Naive B cell (primary cell): ENCODE results near the gene ENDOU. TPM values are rescaled to one million over a fixed set of nuclear protein-coding genes. Genes with fewer than 3 reads are reported as not detected.

Source experiments
- ATAC-seq, 2 donors: fragments of 150-1000 bp; cut with Tn5 transposase; 2 replicates each; pipeline ENCODE4 v1.10.0; 2021; ENCODE audit warnings: low read depth in 2 of 2, mild to moderate bottlenecking in 2 of 2, moderate library complexity in 2 of 2
- DNase-seq: peaks from one replicate; pipeline ENCODE4 v3.0.0; 2022
- H3K27ac Mint-ChIP-seq, 6 donors: one replicate each; pipeline ENCODE4 v1.8.0; 2020 to 2022; ENCODE audit warnings: mild to moderate bottlenecking in 6 of 6, mixed read lengths in 6 of 6, moderate library complexity in 5 of 6, inconsistent platforms in 2 of 6
- H3K27me3 Mint-ChIP-seq, 3 donors: one replicate each; pipeline ENCODE4 v1.8.0; 2021 to 2022; ENCODE audit warnings: mixed read lengths in 3 of 3, mild to moderate bottlenecking in 1 of 3
- H3K36me3 Mint-ChIP-seq, 2 donors: one replicate each; pipeline ENCODE4 v1.8.0; 2020 to 2022; ENCODE audit warnings: mixed read lengths in 2 of 2, inconsistent platforms in 1 of 2, mild to moderate bottlenecking in 1 of 2
- H3K4me1 Mint-ChIP-seq, 3 donors: one replicate each; pipeline ENCODE4 v1.8.0; 2020 to 2022; ENCODE audit warnings: mixed read lengths in 3 of 3, inconsistent platforms in 1 of 3, mild to moderate bottlenecking in 1 of 3, moderate library complexity in 1 of 3
- H3K4me3 Mint-ChIP-seq, 8 donors: one replicate each; pipeline ENCODE4 v1.8.0; 2020 to 2022; ENCODE audit warnings: mild to moderate bottlenecking in 8 of 8, mixed read lengths in 8 of 8, moderate library complexity in 8 of 8, inconsistent platforms in 2 of 8
- H3K9me3 Mint-ChIP-seq, 7 donors: one replicate each; pipeline ENCODE4 v1.8.0; 2020 to 2022; ENCODE audit warnings: mixed read lengths in 7 of 7, mild to moderate bottlenecking in 5 of 7, inconsistent platforms in 2 of 7, moderate library complexity in 1 of 7
- polyA plus RNA-seq, 6 donors: library from polyadenylated mRNA; unstranded; fragments of 300-500 nt; fragmentation: Illumina TruSeq; gene quantifications; one replicate each; pipeline ENCODE4 v1.2.3, GENCODE V29; 2021; ENCODE audit warnings: low read depth in 6 of 6

The ENDOU gene
- polyA plus RNA-seq, 6 donors from 2014 or later: 0.21 TPM; not detected in 5

GRCh38 chr12:47736216-47736615 lies 10.9 kb upstream of the ENDOU start:
- Mint-ChIP-seq H3K9me3 (no peaks in the 10 kb centered on the region), H3K36me3 (no peaks in the 10 kb centered on the region), H3K4me3 (no peak overlapping the region), H3K4me1 (peaks cover 20 to 31% (median 24%) of the 10 kb centered on the region in 3 donors), H3K27ac (no peak overlapping the region), H3K27me3 (no peaks in the 10 kb centered on the region)
- ATAC-seq: no peak
- no peak for DNase-seq

GRCh38 chr12:47735649-47736048 lies 10.4 kb upstream of the ENDOU start:
- Mint-ChIP-seq H3K27ac (no peak overlapping the region), H3K4me3 (no peak overlapping the region), H3K4me1 (peaks cover 14 to 25% (median 19%) of the 10 kb centered on the region in 3 donors), H3K27me3 (no peaks in the 10 kb centered on the region), H3K9me3 (no peaks in the 10 kb centered on the region), H3K36me3 (no peaks in the 10 kb centered on the region)
- no peak for DNase-seq
- no peak for ATAC-seq

- no peaks in the 10 kb centered on the region for H3K27me3 Mint-ChIP-seq
- DNase-seq (no peak), ATAC-seq (no peak)
- H3K36me3 Mint-ChIP-seq: no peaks in the 10 kb centered on the region
- H3K4me1 Mint-ChIP-seq: peaks cover 7 to 18% (median 12%) of the 10 kb centered on the region in 3 donors
- peak overlapping the region in 1 of 6 donors; percentile 59 for H3K27ac Mint-ChIP-seq
- H3K4me3 Mint-ChIP-seq: no peak overlapping the region
- no peaks in the 10 kb centered on the region for H3K9me3 Mint-ChIP-seq
These were observed 9.6 kb upstream of the ENDOU start for GRCh38 chr12:47734725-47735480.

DNA sequence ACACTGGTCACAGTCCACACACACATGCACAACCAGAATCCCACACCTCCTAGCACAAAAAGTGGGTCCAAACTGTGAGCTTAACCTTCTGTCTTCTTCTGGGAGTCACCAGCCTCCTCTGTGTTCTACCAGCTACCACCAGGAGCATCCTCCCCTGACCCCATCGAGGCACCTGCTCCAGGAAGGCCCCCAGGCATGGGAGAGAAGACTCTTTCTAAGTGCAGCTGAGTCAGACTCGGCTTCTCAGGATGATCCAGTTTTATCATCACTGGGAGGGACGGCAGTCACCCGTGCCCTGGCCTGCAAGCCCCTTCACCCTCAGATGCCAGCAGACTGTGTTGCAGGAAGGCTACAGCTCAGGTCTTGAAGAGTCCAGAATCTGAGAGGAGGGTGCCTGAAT lies 7.9 kb upstream of the ENDOU start:
- ATAC-seq (no peak), DNase-seq (no peak)
- Mint-ChIP-seq H3K4me1 (peaks cover 0 to 3% (median under 1%) of the 10 kb centered on the region in 3 donors), H3K36me3 (no peaks in the 10 kb centered on the region), H3K9me3 (no peaks in the 10 kb centered on the region), H3K4me3 (no peak overlapping the region), H3K27me3 (no peaks in the 10 kb centered on the region), H3K27ac (no peak overlapping the region)

DNA sequence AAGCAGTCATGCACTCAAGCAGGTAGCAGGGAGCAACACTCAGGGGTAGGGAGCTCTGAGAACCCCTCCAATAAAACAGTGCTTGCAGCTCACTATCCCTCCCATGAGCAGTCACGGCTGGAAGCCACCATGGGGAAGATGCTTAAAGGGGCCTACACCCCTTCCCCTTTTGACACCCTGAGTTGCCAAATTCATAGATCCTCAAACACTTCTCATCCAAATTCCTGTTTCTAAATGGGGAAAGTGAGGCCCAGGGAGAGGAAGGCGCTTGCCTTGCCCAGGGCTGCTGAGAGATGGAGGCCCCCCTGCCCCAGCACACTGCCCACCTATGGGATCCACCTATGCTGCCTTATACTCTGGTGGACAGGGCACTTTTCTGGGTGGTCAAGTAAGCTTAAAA lies 7.2 kb upstream of the ENDOU start:
- H3K27ac Mint-ChIP-seq: no peak overlapping the region

DNA sequence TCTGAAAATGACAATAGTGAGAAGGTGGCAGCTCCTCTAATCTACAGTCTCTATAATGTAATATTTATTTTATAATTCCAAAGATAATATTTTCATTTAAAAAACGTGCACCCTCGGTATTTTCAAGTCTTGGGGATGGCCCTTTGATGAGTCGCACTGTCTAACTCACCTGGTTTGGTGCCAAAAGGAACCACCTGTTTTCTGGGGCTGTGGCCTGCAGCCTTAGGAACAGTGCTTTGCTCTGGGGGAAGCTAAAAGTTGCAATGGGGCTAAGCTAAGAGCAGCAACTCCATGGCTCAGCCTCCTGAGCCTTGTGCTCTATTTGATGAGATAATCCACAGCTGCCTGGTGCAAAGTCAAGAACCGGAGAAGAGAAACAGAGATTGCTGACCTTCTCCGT lies 6.4 kb upstream of the ENDOU start:
- Mint-ChIP-seq H3K36me3 (no peaks in the 10 kb centered on the region), H3K9me3 (no peaks in the 10 kb centered on the region), H3K27me3 (no peaks in the 10 kb centered on the region), H3K27ac (no peak overlapping the region), H3K4me3 (no peak overlapping the region), H3K4me1 (peaks cover 0 to 5% (median 3%) of the 10 kb centered on the region in 3 donors)
- ATAC-seq (no peak), DNase-seq (no peak)

More for the DNA sequence above, 7.2 kb upstream of the ENDOU start:
- Mint-ChIP-seq H3K4me1 (peaks cover 0 to 3% (median 0%) of the 10 kb centered on the region in 3 donors), H3K27me3 (no peaks in the 10 kb centered on the region), H3K4me3 (no peak overlapping the region), H3K9me3 (no peaks in the 10 kb centered on the region), H3K36me3 (no peaks in the 10 kb centered on the region)
- no peak for DNase-seq
- ATAC-seq: no peak

DNA sequence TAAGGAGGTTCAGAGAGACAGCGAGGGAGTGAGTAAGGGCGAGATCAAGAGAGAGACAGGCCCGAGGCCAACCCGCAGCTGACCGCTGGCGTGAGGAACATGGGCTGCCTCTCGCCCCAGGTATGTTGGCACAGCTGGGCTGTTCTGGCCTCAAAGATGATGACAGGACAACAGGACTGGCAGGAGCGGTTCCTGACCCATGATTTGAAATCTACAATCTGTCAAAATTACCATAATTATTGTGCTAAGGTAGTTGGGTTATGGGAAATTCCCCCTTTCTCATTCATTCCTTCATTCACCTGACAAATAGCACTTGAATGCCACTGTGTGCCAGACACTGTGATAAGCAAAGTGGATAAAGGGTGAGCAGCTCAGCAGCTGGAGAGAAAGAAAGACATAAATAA lies 5.1 kb upstream of the ENDOU start:
- no peaks in the 10 kb centered on the region for H3K27me3 Mint-ChIP-seq
- no peaks in the 10 kb centered on the region for H3K9me3 Mint-ChIP-seq
- no peaks in the 10 kb centered on the region for H3K36me3 Mint-ChIP-seq
- H3K27ac Mint-ChIP-seq: no peak overlapping the region
- no peak overlapping the region for H3K4me3 Mint-ChIP-seq
- no peak for ATAC-seq
- H3K4me1 Mint-ChIP-seq: peaks cover 4 to 16% (median 8%) of the 10 kb centered on the region in 3 donors
- no peak for DNase-seq

DNA sequence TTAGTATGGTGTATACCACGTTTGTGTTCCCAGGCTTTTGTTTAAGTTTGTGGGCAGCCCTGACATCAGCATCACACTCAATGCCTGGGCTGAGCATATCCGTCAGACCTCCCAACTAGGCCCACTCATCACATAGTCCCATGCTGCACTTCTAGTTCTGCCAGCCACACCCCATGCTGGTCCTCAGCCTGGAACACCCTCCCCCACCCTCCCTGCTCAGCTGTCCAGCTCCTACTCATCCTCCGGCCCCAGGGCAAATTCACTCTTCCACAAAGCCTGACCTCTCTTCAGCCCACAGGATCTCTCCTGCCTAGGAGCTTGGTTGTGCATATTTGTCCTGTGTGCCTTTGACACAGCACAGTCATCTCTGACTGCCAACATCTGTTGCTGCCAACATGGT lies 3.9 kb upstream of the ENDOU start:
- Mint-ChIP-seq H3K27ac (peak overlapping the region in 3 of 6 donors; percentile 22 to 66 (median 33)), H3K36me3 (peaks cover 0 to 2% of the 10 kb centered on the region in 2 donors)

DNA sequence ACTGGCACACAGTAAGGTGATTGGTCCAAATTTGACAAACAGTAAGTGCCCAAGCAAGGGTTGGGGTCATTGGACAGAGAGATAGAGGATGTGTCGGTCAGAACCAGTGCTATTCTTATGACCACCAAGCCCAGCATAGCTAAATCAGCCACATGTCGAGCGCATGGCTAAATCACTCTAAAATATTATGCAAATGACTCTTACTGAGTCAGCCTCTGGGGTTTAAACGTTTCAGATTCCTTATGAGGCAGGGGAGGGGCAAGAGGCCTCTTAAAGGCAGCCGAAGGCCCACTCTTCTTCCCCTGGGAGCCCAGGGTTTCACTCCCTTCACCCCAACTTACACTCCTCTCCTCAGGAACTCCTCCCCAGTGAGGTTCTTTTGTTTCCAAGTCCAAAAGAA lies 603 bp upstream of the ENDOU start:
- no peak overlapping the region for H3K27ac Mint-ChIP-seq
- ATAC-seq: peak; percentile 39 to 61
- H3K4me3 Mint-ChIP-seq: no peak overlapping the region
- peaks cover 0 to 8% (median 0%) of the 10 kb centered on the region in 3 donors for H3K27me3 Mint-ChIP-seq
- no peak for DNase-seq
- no peaks in the 10 kb centered on the region for H3K9me3 Mint-ChIP-seq
- H3K4me1 Mint-ChIP-seq: peaks cover 4 to 35% (median 18%) of the 10 kb centered on the region in 3 donors
- H3K36me3 Mint-ChIP-seq: peaks cover 0 to 14% of the 10 kb centered on the region in 2 donors

More for the DNA sequence above, 3.9 kb upstream of the ENDOU start:
- H3K4me1 Mint-ChIP-seq: peaks cover 4 to 22% (median 14%) of the 10 kb centered on the region in 3 donors
- ATAC-seq (no peak), DNase-seq (no peak)
- no peaks in the 10 kb centered on the region for H3K27me3 Mint-ChIP-seq
- no peaks in the 10 kb centered on the region for H3K9me3 Mint-ChIP-seq
- no peak overlapping the region for H3K4me3 Mint-ChIP-seq

DNA sequence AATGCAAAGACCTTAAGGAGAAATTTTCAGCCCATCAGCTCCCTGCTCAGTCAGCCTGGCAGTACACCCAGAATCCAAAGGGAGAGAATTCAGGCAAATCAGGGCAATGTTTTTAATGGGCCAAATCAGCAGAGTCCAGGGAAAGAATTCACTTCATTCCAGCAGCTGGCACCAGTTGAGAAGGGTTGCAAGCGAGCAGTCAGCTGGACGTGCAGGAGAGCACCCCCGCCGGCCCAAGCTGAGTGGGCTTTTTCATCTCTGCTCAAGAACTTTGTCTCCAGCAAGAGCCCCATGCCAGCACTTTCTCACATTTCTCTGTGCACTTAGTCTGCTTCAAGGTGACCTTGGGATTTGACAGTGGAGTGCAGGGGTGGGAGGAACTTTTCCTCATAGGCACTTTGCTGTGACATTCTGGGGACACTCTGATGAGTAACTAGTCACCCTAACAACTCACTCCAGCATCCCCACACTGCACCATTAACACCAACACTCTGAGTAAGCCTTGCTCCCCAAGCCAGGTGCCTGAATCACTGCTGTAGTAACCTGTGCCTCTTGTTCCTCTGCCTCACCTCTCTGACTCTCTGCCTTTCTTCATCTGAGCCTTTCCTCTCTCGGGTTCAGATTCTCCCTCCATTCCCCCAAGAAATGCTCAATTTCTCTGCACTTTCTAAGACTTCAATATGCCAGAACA lies 2.2 kb downstream of the ENDOU start:
- peaks cover 7 to 37% (median 16%) of the 10 kb centered on the region in 3 donors for H3K4me1 Mint-ChIP-seq
- peaks cover 0 to 8% (median 0%) of the 10 kb centered on the region in 3 donors for H3K27me3 Mint-ChIP-seq
- no peak for ATAC-seq
- no peak for DNase-seq
- peak overlapping the region in 1 of 8 donors; percentile 33 for H3K4me3 Mint-ChIP-seq
- peaks cover 0 to 14% of the 10 kb centered on the region in 2 donors for H3K36me3 Mint-ChIP-seq
- no peaks in the 10 kb centered on the region for H3K9me3 Mint-ChIP-seq
- peak overlapping the region in 2 of 6 donors; percentile 7 to 75 for H3K27ac Mint-ChIP-seq

GRCh38 chr12:47722136-47722834 lies 3.0 kb downstream of the ENDOU start:
- no peaks in the 10 kb centered on the region for H3K9me3 Mint-ChIP-seq
- H3K27ac Mint-ChIP-seq: peak overlapping the region in 1 of 6 donors; percentile 15
- H3K4me3 Mint-ChIP-seq: no peak overlapping the region
- H3K27me3 Mint-ChIP-seq: peaks cover 0 to 8% (median 0%) of the 10 kb centered on the region in 3 donors
- no peak for ATAC-seq
- H3K36me3 Mint-ChIP-seq: peaks cover 0 to 14% of the 10 kb centered on the region in 2 donors
- DNase-seq: no peak
- H3K4me1 Mint-ChIP-seq: peaks cover 15 to 45% (median 24%) of the 10 kb centered on the region in 3 donors

GRCh38 chr12:47721431-47721973 lies 3.8 kb downstream of the ENDOU start:
- Mint-ChIP-seq H3K27me3 (peaks cover 0 to 8% (median 0%) of the 10 kb centered on the region in 3 donors), H3K9me3 (no peaks in the 10 kb centered on the region), H3K27ac (no peak overlapping the region), H3K4me1 (peaks cover 22 to 47% (median 29%) of the 10 kb centered on the region in 3 donors), H3K4me3 (no peak overlapping the region), H3K36me3 (peaks cover 0 to 14% of the 10 kb centered on the region in 2 donors)
- ATAC-seq: no peak
- no peak for DNase-seq

- ATAC-seq: no peak
- DNase-seq: no peak
- peaks cover 0 to 3% (median 0%) of the 10 kb centered on the region in 3 donors for H3K27me3 Mint-ChIP-seq
- H3K9me3 Mint-ChIP-seq: no peaks in the 10 kb centered on the region
- no peak overlapping the region for H3K4me3 Mint-ChIP-seq
- no peak overlapping the region for H3K27ac Mint-ChIP-seq
- peaks cover 0 to 5% of the 10 kb centered on the region in 2 donors for H3K36me3 Mint-ChIP-seq
- H3K4me1 Mint-ChIP-seq: peaks cover 23 to 41% (median 32%) of the 10 kb centered on the region in 3 donors
These were observed 6.8 kb downstream of the ENDOU start for GRCh38 chr12:47718531-47718930.
